NCI-H446 treated with DMSO at 0.1 percent for 48 hours (cell line): ENCODE data around the gene RARB.

Source experiments
- DNase-seq: peaks from one replicate; lab custom pipeline; 2025; lab: John Stamatoyannopoulos, UW

The RARB gene

GRCh38 chr3:25448750-25449692 lies 21.0 kb downstream of the RARB start:
- DNase-seq: peak; percentile 69

GRCh38 chr3:25449857-25450256 lies 21.8 kb downstream of the RARB start:
- no peak for DNase-seq

GRCh38 chr3:25452192-25452591 lies 24.1 kb downstream of the RARB start:
- DNase-seq: no peak

- DNase-seq: peak; percentile 5
Observed at GRCh38 chr3:25452740-25453139, 24.7 kb downstream of the RARB start.

GRCh38 chr3:25453619-25454004 lies 25.5 kb downstream of the RARB start:
- no peak for DNase-seq

- no peak for DNase-seq
Observed at GRCh38 chr3:25454005-25454927, 26.2 kb downstream of the RARB start.

GRCh38 chr3:25455441-25456132 lies 27.5 kb downstream of the RARB start:
- DNase-seq: peak; percentile 79

- DNase-seq: peak; percentile 43
Observed at GRCh38 chr3:25456723-25457670, 28.9 kb downstream of the RARB start.

- DNase-seq: no peak
Observed at GRCh38 chr3:25457671-25458419, 29.8 kb downstream of the RARB start.

GRCh38 chr3:25458420-25458814 lies 30.4 kb downstream of the RARB start:
- no peak for DNase-seq

GRCh38 chr3:25460751-25461150 lies 32.7 kb downstream of the RARB start:
- DNase-seq: no peak

- DNase-seq: no peak
Observed at GRCh38 chr3:25461946-25462345, 33.9 kb downstream of the RARB start.

- DNase-seq: no peak
Observed at GRCh38 chr3:25462495-25462894, 34.4 kb downstream of the RARB start.

- DNase-seq: no peak
Observed at GRCh38 chr3:25463836-25464418, 35.9 kb downstream of the RARB start.

GRCh38 chr3:25465266-25465860 lies 37.3 kb downstream of the RARB start:
- no peak for DNase-seq

- DNase-seq: no peak
Observed at GRCh38 chr3:25468866-25469319, 40.8 kb downstream of the RARB start.

- no peak for DNase-seq
Observed at GRCh38 chr3:25469558-25469957, 41.5 kb downstream of the RARB start.

GRCh38 chr3:25471081-25471768 lies 43.2 kb downstream of the RARB start:
- no peak for DNase-seq

GRCh38 chr3:25472153-25472552 lies 44.1 kb downstream of the RARB start:
- no peak for DNase-seq
